ENCODE measurements around the gene REXO5.

The REXO5 gene

DNA sequence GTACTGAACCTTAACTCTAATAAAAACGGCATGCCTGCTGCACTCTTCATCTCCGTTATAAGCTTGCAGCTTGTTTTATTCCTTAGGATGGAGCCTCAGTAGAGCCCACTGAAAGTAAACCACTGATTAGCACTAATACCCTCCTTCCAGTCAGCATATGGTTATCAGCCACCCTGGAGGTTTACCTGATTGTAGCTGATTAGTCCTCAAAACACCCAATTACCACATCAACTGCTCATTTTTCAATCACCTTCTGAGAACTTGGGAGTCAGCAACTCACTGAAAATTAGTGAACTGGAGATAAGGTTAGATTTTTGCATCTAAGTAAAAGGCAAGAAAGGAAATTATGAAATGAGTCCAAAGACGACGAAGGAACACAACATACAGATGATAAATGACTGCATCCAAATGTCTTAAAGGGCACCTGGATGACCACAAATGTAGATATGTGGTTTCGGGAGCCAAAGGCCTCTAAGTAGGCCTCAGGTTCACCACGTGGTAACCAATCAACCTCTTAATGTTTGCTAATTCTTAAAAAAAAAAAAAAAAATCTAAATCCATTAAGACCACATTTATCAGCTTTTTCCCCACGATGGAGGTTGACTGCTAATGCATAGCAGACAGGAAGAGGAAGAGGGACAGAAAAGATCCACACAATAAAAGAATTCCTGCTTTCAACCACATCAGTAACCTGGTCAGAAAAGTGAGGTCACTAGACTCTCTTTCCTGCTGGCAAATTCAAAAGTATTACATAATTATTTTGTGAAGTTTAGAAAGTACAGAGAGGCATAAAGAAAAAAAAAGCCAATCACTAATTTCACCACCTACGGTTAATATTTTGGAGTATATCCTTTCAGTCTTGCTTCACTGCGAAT lies 65.9 kb downstream of the REXO5 start:
- ATAC-seq = no peak

DNA sequence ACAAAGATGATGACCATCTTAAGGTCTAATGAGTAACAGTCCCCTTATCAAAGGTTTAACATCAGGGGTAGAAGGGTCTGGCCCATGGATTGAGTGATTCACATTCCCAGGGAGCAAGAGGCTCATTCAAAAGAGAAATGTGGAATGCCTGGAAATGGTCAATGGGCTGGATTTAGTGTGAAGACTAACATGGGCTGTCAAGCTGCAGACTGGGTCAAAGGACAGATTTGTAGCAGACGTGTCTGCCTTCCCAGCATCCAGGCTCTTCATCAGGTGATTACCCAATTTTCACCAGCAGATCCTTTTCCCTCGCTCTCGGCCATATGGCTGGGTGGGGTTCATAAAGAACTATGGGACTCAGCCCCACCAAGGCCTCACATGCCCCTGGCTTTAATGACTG lies 67.0 kb downstream of the REXO5 start:
- ATAC-seq = no peak

More for the DNA sequence above, 65.9 kb downstream of the REXO5 start:
- no peak for DNase-seq

DNA sequence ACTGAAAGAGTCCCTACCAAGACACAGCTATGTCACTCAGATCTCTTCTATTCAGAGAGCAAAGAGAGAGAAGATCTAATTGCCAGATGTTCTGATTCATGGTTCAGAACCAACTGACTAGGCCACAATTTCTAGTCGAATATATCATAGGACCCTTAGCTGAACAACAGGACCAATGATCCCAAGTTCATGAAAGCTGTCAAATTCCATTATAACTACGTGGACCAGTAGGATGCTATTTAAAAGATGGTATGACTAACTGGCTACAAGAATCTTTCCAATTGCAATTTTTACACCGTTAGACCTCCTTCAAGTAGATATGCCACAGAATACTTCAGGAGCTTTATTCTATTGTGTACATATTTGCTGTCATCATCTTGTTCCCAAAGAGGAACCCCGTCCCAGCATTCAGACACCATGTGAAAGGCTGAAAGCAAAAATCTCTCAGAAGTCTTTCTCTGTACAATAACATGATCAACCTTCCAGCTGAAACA lies 67.8 kb downstream of the REXO5 start:
- no peak for DNase-seq
- no peak for ATAC-seq

More for the DNA sequence above, 67.0 kb downstream of the REXO5 start:
- no peak for DNase-seq

DNA sequence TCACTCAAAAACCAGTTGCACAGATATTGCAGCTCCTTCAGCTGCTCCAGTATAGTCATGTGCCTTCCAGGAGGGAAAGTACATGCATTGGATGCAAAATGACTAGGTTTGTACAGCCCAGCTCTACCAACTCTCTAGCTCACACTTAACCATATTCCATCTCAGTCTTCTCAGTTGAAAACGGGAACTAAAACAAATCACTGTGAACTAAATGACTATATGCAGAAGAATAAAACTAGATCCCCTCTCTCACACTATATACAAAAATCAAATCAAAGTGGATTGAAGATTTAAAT lies 69.0 kb downstream of the REXO5 start:
- ATAC-seq = no peak
- DNase-seq = no peak

DNA sequence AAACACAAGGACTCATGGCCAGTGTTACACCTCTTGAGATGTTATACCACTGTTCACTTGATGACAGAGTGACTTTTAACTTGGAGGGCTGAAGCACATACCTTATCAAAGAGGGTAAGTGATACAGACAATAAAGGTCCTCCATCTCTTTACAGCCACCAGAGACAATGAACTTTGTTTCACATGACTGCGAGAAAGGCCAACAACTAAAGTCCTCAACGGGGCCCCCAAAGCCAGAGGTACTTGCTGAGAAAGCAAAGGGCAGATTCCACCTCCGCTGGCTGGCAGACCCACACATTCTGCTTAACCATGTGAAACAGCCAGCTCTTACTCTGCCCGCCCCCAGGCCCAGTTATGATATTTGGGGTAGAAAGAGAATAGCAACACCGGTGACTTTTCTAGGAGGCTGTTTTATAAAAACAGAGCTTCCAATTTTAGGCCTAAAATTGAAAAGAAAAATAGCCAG lies 72.4 kb downstream of the REXO5 start:
- ATAC-seq (peak; percentile 31), DNase-seq (peak; percentile 28)

DNA sequence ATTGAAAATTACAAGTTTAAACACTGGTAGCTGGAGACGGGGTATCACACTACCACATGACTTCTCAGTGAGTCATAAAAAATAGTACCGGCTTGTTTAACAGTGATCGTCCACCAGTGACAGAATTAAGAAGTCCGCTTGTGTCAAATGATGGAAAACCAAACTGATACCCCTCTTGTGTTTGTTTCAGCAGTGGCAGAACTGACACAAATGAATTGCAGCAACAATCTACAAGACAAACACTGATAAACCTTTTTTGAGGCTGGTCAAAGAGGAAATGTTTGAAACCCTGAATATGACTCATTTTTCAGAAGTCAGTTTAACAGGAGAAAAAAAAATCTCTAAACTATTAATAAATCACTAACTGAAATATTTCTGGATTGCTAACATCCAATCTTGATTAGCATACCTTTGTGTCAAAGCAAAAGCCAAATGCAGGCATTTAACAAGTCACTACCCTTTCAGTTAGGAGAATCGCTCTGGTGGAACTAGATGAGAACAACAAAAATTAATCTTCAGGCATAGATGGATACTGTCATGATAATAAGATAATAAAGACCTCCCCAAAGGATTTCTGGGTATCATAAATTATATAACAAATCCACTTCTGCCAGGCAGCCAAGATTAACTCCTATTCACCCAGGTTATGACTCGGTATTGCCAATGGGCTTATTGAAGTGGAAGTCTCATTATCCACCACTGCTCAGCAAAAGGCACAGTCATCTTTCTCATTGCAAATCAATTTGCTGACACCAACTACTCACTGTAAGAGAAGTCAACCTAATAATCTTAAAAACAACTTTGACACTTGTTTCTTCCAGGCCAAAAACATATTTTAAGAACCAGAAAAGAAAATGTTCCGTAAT lies 73.1 kb downstream of the REXO5 start:
- peak; percentile 45 for ATAC-seq
- DNase-seq = no peak

DNA sequence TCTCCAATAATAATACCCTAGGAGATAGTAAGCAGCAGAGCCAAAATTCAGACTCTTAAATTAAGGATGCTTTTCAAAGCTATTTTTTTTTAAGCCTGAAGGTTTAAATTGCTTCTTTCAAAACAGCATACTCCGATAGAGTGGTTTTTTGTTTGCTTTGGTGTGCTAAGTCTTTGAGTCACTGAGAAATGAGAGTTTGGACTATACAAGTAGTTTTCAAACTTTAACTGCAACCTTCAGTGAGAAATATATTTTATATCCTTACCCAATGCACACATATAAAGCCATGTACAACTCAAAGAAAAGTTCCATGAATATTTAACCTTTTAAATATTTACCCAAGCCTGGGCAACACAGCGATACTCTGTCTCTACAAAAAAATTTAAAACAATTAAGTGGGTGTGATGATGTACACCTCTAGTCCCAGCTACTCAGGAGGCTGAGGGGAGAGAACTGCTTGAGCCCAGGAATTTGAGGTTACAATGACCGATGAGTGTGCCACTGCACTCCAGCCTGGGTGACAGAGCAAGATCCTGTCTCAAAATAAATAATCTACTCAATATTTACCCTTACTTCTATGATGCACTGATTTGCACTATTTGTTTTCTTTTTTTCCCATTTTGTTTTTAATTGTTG lies 74.7 kb downstream of the REXO5 start:
- no peak for DNase-seq

DNA sequence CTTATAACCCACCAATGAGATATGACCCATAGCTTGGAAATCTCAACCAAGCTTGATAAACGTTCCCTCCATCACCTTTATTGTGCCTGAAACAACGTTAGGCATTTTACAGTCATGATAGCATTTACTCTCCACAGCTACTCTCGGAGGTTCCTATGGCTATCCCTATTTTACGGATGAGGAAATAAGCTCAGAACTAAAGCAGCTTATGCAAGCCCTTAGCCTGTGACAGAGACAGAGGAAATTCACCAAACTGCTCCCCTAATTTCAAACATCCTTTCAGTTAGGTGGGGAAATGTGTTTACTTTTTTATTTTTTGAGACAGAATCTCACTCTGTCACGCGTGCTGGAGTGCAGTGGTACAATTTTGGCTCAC lies 75.2 kb downstream of the REXO5 start:
- ATAC-seq = no peak
- DNase-seq = no peak

More for the DNA sequence above, 74.7 kb downstream of the REXO5 start:
- ATAC-seq = no peak

DNA sequence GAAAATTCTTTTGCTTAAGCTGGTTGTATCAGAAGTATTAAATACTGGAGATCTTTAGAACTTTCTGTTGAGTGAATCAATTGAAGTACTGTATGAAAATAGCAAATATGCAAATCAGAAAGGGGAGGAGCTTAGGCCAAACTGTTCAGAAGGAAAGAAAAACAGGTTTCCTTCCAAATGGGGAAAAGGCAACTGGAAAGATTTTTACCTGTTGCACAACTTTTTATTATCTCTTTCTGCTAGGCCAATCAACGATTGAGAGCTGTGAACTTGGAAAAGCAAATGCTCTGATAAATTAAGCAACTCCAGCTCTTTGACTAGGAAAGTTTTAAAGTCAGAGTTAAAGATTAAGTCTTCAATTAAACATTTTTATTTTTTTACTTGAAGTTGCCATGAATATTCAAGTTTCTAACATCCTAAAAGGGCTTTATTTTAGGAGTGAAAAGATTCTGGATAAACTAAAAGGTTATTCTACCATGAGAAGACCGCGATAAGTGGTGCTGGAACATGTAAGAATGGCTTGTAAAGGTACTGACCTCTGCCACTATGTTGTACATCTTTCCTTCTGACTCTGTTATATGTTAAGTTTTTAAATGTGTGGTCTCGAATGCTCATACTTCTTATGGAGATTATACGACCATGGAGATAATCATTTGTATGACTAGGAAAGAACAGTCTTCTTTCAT lies 77.4 kb downstream of the REXO5 start:
- DNase-seq (no peak), ATAC-seq (peak; percentile 62)

DNA sequence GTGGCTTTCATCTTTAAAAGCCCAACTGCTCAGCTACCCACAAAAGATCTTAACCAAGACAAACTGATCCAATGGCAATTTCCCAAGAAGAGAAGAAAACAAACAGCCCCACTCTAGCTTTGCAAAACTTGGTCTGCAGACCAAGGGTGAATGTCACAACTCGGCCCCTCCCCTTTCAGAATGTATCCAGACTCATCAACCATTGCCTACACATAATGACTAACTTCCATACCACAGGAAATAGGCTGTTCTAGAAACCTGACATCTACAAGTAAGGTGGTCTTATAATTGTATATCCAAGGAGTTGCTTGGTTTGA lies 77.9 kb downstream of the REXO5 start:
- ATAC-seq = peak; percentile 86
- DNase-seq = no peak

DNA sequence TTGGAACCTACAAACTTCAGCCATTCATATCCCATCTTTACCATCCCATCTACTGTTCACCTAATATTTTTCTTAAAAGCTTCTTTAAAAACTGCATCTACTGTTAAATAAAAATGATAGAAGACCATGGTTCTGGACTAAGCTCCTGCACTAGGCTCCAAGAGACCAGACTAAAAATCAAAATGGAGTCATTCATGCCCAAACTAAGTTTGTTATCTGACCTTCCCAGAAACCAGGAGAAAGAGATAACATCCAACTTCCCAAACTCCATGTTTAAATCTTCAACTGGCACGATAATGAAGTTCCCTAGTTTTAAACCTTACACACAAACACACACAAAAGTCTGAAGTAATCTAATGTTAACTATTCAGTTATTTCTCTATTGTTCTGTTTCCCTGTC lies 80.0 kb downstream of the REXO5 start:
- ATAC-seq (no peak), DNase-seq (no peak)

DNA sequence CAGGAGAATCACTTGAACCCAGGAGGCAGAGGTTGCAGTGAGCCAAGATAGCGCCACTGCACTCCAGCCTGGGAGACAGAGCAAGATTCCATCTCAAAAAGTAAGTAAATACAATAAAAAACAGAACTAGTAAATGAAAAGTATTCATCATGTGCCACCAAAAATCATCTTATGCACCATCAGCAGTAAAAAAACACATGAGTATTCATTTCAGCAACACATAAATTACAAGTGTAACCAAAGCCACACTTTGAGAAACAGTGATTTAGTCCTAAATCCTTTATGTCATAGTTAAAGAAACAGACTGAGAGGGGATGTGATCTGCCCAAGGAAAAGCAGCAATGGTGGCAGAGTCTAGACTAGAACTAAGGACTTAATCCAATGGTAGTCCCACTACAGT lies 80.9 kb downstream of the REXO5 start:
- DNase-seq (no peak), ATAC-seq (no peak)

DNA sequence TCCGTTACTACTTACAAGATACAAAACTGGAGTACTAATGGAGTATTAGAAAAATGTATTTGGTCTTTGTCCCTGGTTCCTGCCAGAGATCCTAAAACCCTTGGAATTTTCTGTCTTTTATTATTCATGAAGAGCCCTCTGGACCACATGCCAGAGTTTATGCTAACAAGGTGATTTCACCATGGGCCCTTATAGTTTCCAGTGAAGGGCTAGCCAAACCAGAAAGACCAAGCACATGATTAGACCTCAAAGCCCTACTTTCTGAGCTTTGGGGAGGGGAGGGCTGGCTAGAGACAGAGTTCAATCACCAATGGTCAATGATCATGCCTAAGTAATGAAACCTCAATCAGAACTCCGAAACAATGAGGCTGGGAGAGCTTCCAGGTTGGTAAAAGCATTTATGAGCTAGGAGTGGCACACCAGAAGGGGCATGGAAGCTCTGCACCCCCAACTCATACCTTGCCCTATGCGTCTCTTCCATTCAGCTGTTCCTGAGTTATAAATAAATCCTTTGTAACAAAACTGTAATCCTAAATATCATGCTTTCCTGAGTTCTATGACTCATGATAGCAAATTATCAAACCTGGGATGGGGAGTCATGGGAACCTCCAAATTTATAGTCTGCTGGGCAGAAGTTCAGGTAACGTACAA lies 83.4 kb downstream of the REXO5 start:
- DNase-seq = no peak

DNA sequence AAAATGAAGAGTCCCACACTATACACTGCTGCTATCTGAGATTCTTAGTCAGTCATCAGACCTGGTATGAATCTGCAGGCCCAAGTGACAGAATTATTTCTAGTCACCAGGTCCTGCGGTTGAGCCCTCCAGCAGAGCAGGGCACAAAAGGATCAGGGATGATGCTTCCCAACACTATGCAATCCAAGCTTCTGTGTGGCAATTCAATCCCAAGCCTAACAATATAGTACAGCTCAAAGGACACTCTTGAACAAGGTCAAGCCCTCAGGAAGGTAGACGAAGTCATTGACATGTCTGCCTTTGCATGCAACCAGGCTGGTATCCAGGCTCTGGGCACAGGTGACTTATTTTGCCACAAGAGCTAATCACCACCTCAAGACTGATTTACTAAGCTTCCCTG lies 88.1 kb downstream of the REXO5 start:
- no peak for ATAC-seq

More for the DNA sequence above, 83.4 kb downstream of the REXO5 start:
- ATAC-seq = no peak

DNA sequence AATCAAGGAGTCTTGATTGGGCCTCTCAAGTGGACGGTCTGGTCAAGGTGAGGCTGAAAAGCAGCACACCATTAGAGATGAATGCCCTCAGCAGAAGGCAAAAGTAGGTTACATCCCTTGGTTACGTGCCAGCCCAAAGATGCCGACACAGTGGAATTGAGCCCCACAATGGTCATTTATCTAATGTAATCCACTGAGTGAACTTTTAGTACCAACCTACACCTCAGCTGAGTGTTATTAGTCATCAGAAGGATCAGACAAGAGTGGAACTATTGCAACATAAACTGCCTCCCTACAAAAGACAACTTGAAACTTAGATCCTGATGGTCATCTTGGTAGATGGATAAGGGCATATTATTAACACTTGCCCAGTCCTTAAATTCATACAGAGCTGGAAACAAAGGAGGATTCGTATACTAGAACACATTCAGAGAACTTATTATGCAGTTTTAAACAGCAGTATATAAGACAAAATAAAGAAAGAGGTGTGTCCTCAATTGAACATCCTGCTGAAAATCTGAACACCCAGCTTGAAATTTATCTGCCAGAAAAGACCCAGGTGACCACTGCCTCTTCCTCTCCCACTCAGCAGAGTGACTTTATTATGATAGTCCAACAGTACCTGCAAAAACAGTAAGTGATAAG lies 91.0 kb downstream of the REXO5 start:
- no peak for DNase-seq
- ATAC-seq = no peak

More for the DNA sequence above, 88.1 kb downstream of the REXO5 start:
- DNase-seq = no peak

DNA sequence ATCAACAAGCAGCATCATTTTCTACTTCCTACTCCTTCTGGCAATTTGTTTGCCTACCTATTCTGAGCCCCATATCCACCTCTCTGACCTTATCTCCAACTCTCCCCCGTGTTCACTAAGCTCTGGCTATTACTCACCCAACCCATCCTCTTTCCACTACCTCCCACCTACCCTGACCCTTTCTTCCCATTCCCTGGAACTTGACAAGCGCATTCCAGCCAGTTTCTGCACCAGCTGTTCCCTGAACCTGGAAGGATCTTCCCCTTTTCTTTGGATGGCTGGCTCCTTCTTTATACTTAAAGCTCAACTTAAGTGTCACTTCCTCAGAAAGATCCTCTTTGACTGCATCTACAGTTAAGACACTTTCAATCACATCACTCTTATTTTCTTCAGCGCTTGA lies 91.6 kb downstream of the REXO5 start:
- ATAC-seq (no peak), DNase-seq (no peak)

DNA sequence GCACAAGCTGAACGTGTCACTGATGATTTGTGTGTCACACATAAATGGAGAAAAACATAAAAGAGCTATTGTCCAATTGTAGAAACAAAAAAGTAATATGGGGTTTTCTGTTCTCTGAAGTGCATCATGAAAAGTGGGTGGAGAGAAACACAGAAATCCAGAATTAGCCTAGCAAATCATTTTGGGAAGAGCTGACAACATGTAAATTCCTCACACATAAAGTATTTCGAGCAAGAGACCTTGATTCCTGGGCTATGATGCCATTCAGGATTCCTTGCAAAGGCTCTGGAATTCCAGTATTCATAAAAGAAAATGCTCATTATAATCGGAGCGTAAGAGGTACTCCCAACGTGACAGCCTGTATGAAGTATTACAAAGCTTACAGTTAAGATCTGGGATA lies 92.7 kb downstream of the REXO5 start:
- ATAC-seq (no peak), DNase-seq (no peak)
